ENCODE data around the gene SLC28A1. TPM values are rescaled to one million over a fixed set of nuclear protein-coding genes. Genes with fewer than 3 reads are reported as not detected.

SLC28A1 gene
- total RNA-seq, 1 experiment from 2014 or later, result 0.13 TPM

DNA sequence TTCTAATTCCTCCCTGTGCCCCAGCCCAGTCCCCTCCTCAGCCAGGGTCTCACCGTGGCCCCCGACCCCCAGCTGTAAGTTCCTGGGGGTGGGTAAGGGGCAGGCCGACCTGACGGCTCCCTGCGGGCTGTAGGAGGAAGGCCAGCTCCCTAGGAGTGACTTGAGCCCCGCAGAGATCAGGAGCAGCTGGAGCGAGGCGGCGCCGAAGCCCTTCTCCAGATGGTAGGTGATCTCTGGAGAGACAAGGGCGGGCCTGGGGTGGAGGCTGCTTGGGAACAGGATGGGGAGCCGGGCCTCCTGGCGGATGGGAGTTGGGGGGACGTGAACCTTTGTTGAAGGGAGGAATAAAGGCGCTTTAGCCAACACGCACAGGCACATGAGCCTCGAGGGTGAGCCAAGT is 4.2 kb downstream of the SLC28A1 start:
- no peak overlapping the region for H3K4me3 Mint-ChIP-seq
- Histone ChIP-seq H3T11ph (ENCODE audit: low read length) (no peak overlapping the region), H2BK120ac (ENCODE audit: low read depth, low read length, poor library complexity, severe bottlenecking) (no peak overlapping the region)

More for the DNA sequence above, 4.2 kb downstream of the SLC28A1 start:
- Mint-ChIP-seq H3K27ac (no peak overlapping the region), H3K9me3 (no peaks in the 10 kb centered on the region), H3K27me3 (ENCODE audit: low read depth) (peaks cover 13% of the 10 kb centered on the region), H3K36me3 (ENCODE audit: insufficient read depth in 1 of 3, low read depth in 3 of 3) (no peaks in the 10 kb centered on the region), H3K4me1 (peaks cover 14 to 15% of the 10 kb centered on the region in 2 experiments)
- H2BK15ac ChIP-seq (ENCODE audit: low read depth, low read length), result no peak overlapping the region
- no peak overlapping the region for H4K5ac ChIP-seq (ENCODE audit: insufficient read length, low read depth, low read length)
- no peak overlapping the region for H3K56ac ChIP-seq (ENCODE audit: insufficient read length, low read depth, low read length)
- H3K9ac ChIP-seq (ENCODE audit: extremely low read depth, insufficient read length, low read length), result no peak overlapping the region
- H2BK5ac ChIP-seq (ENCODE audit: insufficient read length, low read length), result no peak overlapping the region
- no peak overlapping the region for H3K27ac ChIP-seq (ENCODE audit: insufficient read length, low read depth, low read length)
- no peaks in the 10 kb centered on the region for H3K9me3 ChIP-seq (ENCODE audit: control insufficient read depth, low read depth, low read length)
- no peak overlapping the region for H2AK5ac ChIP-seq (ENCODE audit: insufficient read length, low read length)
- H3K14ac ChIP-seq (ENCODE audit: insufficient read depth, low read length), result peak overlapping the region; percentile 27; the same call in 1 of the 2 replicates
- H4K91ac ChIP-seq (ENCODE audit: insufficient read length, low read depth, low read length), result no peak overlapping the region
- H2BK12ac ChIP-seq (ENCODE audit: insufficient read length, low read depth, low read length), result no peak overlapping the region
- no peaks in the 10 kb centered on the region for H3K23me2 ChIP-seq (ENCODE audit: insufficient read length, low read depth, low read length, poor library complexity, severe bottlenecking)
- no peaks in the 10 kb centered on the region for H4K20me1 ChIP-seq (ENCODE audit: control insufficient read depth, insufficient read depth, insufficient read length)
- TF ChIP-seq CTCF (conservative IDR thresholded peaks at IDR 0.05), result no peak
- no peak overlapping the region for H3K4me2 ChIP-seq (ENCODE audit: insufficient read depth, insufficient read length, low read length)
- no peaks in the 10 kb centered on the region for H3K27me3 ChIP-seq (ENCODE audit: insufficient read depth, low read length)
- H2AFZ ChIP-seq (ENCODE audit: low read length), result no peak overlapping the region
- H2BK20ac ChIP-seq (ENCODE audit: low read depth, low read length, poor library complexity, severe bottlenecking), result no peak overlapping the region
- no peaks in the 10 kb centered on the region for H3K4me1 ChIP-seq (ENCODE audit: insufficient read depth, low read length)
- H3K18ac ChIP-seq (ENCODE audit: insufficient read length, low read depth, low read length), result no peak overlapping the region
- no peaks in the 10 kb centered on the region for H3K79me2 ChIP-seq (ENCODE audit: insufficient read depth, low read length)
- H3K79me1 ChIP-seq (ENCODE audit: insufficient read depth, low read depth, low read length, poor library complexity, severe bottlenecking), result no peaks in the 10 kb centered on the region
- no peak overlapping the region for H4K8ac ChIP-seq (replicated peaks; ENCODE audit: insufficient read length, low read depth, low read length)
- no peak overlapping the region for H3K23ac ChIP-seq (ENCODE audit: insufficient read length, low read depth, low read length)
- no peak for DNase-seq
- WGBS (ENCODE audit: extremely low coverage, insufficient read length, low lambda C conversion rate), result no CpG with 5 or more reads among the region's 17 CpGs
- no peak overlapping the region for H3K4ac ChIP-seq (ENCODE audit: low read depth, low read length)

All from H9 (cell line).